Fibroblast of pulmonary artery (primary cell): ENCODE measurements around the gene PHF21B.

Source experiments
- DNase-seq: peaks from one replicate; pipeline ENCODE4 v3.0.0-alpha.2; 2010; ENCODE audit warnings: low read depth
- H3K4me3 ChIP-seq: replicated peaks from 2 replicates; pipeline ENCODE4 v1.5.1; 2011; ENCODE audit warnings: low read depth, mild to moderate bottlenecking, control low read depth, low read length, moderate library complexity
- TF ChIP-seq, protein P1 (sequence below): IDR thresholded peaks from 2 replicates; pipeline ENCODE4 v1.5.1; 2011; ENCODE audit warnings: mild to moderate bottlenecking, control low read depth, low read length, inconsistent platforms; ENCODE audit errors: missing control alignments

Gene PHF21B

DNA sequence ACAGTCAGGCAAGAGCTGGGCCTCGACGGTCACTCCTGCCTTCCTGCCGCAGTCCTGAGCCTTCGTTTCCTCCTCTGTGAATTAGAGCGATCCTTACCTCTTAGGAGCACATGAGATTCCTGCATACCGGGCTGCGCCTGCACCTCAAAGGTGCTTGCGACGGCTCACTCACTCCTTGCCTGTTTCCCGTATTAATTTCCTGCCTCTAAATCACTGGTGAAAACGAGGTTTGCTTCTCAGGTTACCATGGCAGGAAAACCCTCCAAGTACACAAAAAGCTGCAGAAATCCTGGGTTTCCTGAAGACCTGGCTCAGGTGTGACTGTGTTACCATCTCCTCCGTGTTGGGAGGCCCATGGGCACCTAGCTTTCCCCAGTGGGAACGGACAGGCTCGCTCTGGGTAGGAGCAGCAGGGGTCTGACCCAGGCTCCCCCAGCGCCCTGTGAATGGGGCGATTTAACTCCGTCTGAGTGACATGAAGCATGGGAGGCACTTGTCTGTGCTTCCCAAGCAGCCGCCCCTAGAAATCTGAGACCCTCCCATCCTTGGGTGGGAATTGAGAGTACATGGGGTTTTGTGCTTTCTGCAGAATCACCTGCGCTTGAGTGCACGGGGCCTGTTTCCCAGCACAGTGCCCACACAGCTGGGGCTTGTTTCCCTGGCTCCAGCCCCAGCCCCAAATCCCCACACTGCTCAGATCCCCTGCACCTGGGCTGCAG, 64.8 kb downstream of the PHF21B start:
- no peak overlapping the region for H3K4me3 ChIP-seq
- TF ChIP-seq, protein P1, sequence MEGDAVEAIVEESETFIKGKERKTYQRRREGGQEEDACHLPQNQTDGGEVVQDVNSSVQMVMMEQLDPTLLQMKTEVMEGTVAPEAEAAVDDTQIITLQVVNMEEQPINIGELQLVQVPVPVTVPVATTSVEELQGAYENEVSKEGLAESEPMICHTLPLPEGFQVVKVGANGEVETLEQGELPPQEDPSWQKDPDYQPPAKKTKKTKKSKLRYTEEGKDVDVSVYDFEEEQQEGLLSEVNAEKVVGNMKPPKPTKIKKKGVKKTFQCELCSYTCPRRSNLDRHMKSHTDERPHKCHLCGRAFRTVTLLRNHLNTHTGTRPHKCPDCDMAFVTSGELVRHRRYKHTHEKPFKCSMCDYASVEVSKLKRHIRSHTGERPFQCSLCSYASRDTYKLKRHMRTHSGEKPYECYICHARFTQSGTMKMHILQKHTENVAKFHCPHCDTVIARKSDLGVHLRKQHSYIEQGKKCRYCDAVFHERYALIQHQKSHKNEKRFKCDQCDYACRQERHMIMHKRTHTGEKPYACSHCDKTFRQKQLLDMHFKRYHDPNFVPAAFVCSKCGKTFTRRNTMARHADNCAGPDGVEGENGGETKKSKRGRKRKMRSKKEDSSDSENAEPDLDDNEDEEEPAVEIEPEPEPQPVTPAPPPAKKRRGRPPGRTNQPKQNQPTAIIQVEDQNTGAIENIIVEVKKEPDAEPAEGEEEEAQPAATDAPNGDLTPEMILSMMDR = no peak
- no peak for DNase-seq

DNA sequence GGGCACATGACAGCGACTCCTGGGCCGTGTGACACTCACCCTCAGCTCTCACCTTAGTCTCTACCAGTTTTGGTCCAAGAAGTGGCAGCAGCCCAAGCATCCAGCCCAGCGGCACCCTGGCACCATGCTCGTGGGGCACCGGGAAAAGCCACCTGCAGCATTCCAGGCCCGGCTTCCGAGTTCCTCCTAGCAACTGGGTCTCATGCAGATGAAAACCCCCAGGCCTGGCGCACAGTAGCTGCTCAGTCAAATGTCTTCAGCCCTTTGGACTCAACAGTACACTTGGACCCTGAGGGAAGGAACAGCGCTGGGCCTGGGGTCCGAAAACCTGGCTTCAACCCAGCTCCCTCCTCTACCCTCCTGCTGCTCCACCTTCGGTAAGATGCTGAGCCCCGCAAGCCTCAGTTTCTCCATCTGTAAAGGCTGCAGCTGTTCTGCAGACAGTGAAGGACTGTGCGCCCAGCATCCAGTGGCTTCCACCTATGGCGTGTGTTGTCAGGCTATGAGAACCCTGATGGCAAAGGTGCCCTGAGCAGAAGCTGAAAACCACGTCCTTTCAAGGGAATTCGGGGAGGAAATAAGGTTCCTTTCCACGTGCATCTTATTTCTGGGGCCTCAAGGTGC, 66.0 kb downstream of the PHF21B start:
- TF ChIP-seq, protein P1 = no peak
- DNase-seq = no peak
- H3K4me3 ChIP-seq = no peak overlapping the region

DNA sequence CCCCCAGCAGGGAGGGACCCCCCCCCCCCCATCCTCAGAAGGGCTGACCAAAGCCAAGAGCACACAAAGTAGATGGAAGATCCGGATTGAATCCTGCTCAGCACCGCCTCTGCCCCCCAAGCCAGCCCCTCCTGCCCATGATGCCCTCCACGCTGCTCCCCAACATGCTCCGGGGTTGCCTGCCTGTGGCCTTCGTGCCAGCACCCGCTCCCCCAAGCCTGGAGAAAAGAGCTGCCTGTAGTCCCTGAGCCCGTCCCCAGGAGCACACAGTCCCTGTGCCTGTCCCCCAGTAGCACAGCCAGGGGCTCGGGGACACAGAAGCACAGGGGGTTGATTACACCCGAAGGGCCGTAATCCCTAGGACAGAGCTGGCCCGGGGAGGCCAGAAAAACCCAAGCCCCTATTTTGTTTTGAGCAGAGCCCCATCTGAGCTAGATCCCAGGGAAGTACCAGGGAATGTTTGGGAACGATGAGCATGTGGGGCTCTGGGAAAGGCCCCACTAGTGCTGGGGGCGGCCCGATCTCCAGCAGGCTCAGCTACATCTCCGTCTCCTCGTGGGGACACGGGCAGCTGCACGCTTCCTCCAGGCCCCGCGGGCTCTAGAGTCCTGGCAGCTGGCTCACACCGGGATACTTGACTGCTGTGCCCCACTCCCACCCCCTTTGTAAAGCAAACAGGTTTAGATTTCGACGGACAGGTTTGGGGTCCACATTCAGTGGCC, 66.7 kb downstream of the PHF21B start:
- TF ChIP-seq, protein P1 = no peak
- H3K4me3 ChIP-seq = no peak overlapping the region
- no peak for DNase-seq

DNA sequence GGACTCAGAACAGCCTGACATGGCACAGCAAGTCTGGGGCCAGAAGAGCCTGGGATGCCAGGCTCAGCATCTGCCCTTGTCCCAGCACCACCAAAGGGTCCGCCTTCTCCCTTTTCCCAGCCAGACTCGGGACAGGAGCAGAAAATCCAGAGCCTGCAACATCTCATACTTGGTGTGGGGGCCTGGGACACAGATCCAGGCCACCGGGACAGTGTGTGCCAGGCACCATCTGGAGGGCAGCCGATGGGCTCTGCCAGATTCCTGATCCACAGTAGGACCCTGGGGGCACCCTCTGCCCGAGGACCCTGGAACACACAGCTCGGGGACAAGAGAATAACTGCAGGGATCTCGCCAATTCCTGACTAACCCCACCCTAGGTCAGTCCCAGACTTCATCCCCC, 67.7 kb downstream of the PHF21B start:
- H3K4me3 ChIP-seq = no peak overlapping the region
- DNase-seq = no peak
- TF ChIP-seq, protein P1 = no peak

DNA sequence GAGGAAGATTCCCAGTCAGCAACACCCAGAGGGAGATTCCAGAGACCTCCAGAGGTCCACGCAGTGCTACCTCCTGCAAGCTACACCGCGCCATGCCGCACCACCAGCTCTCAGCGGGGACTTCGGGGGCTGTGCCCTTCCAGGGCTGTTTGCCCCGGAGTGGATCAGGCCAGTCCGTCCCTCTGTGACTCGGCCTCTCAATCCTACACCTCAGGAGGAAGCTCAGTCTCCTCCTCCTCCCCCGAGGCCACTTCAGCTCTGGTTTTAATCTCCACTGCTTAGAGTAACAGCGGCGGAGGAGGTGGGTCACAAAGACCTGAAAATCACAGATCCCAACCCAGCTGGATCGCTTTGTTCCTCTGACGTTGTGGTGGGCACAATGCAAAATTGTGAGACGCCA, 68.6 kb downstream of the PHF21B start:
- DNase-seq = no peak
- no peak overlapping the region for H3K4me3 ChIP-seq
- TF ChIP-seq, protein P1 = no peak

DNA sequence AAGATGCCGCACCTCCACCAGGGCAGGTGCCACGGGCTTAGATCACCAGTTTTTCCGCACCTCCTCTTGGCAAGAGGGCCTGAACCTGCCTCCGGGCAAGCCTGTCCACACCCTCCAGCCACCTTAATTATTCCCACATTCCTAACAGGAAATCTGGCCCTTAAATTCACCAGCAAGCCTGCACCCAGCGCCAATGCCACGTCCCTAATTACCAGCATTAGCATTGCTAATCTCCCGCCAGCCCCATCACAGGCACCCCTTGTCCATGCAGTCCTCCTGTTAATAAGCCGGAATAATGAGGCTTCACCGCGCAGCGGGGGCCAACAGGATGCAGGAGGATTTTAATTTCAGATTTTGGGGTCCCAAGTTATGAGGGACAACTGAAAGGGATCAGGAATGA, 69.7 kb downstream of the PHF21B start:
- H3K4me3 ChIP-seq = no peak overlapping the region
- TF ChIP-seq, protein P1 = no peak

More for the DNA sequence above, 69.7 kb downstream of the PHF21B start:
- no peak for DNase-seq
